Activated T-helper 2 cell treated with anti-CD3 and anti-CD28 coated beads, Interferon-gamma antibody, Interleukin-2, Interleukin-4, amounts not matched to agents 10 μg/mL and 5 μg/mL and 100 μg/mL, durations not matched to agents 14 hours and 24 hours and 36 hours (primary cell): ENCODE measurements around the gene FKBP15. TPM values are rescaled to one million over a fixed set of nuclear protein-coding genes. Genes with fewer than 3 reads are reported as not detected.

Source experiments
- DNase-seq: peaks from one replicate; pipeline ENCODE4 v3.0.0; 2021; ENCODE audit warnings: low spot score
- H3K27ac Mint-ChIP-seq: one replicate; pipeline ENCODE4 v1.8.0; 2021; ENCODE audit warnings: mixed read lengths
- H3K27me3 Mint-ChIP-seq: one replicate; pipeline ENCODE4 v1.8.0; 2021; ENCODE audit warnings: low read depth, mixed read lengths
- H3K36me3 Mint-ChIP-seq: one replicate; pipeline ENCODE4 v1.8.0; 2021; ENCODE audit warnings: low read depth, mixed read lengths
- H3K4me1 Mint-ChIP-seq: one replicate; pipeline ENCODE4 v1.8.0; 2021; ENCODE audit warnings: low read depth, mixed read lengths
- H3K4me3 Mint-ChIP-seq: one replicate; pipeline ENCODE4 v1.8.0; 2021; ENCODE audit warnings: low read depth, mild to moderate bottlenecking, moderate library complexity, mixed read lengths
- H3K9me3 Mint-ChIP-seq: one replicate; pipeline ENCODE4 v1.8.0; 2021; ENCODE audit warnings: mixed read lengths
- intact Hi-C: fragments of 100-400 bp; cut with micrococcal nuclease; formaldehyde crosslinking; loops from one replicate; pipeline ENCODE4 v1.15.1; 2023
- total RNA-seq: library from RNA; stranded (reverse); gene quantifications from 2 replicates; pipeline ENCODE4 v1.2.3, GENCODE V29; 2022

The FKBP15 gene
- total RNA-seq, 1 donor from 2014 or later = 40.4 TPM

DNA sequence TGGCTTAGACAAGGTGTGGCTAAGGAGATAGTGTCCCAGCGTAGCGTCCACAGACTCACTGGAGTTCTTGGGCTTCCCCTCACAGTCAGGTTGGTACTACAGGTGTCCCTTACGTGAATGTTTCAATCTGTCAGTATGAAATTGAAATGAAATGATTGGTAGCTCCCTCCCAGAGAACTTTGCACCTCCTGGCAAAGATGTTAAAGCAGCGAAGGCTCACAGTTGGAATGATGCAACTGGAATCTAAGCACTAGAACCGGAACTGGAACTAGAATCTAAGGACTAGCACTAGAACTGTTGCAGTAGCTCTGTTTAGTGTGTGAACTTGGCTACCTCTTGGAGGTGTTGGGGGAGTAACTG is 1.4 kb upstream of the FKBP15 start:
- intact Hi-C loops = loop anchor here (5.0 kb wide), 2 partner anchors 130 to 735 kb away; partner anchors contain the start of gene KIAA1958
- Mint-ChIP-seq H3K27me3 (no peaks in the 10 kb centered on the region), H3K4me3 (peak overlapping the region; percentile 92), H3K36me3 (peaks cover 26% of the 10 kb centered on the region), H3K4me1 (peaks cover 44% of the 10 kb centered on the region), H3K27ac (no peak overlapping the region), H3K9me3 (no peaks in the 10 kb centered on the region)
- DNase-seq = no peak

DNA sequence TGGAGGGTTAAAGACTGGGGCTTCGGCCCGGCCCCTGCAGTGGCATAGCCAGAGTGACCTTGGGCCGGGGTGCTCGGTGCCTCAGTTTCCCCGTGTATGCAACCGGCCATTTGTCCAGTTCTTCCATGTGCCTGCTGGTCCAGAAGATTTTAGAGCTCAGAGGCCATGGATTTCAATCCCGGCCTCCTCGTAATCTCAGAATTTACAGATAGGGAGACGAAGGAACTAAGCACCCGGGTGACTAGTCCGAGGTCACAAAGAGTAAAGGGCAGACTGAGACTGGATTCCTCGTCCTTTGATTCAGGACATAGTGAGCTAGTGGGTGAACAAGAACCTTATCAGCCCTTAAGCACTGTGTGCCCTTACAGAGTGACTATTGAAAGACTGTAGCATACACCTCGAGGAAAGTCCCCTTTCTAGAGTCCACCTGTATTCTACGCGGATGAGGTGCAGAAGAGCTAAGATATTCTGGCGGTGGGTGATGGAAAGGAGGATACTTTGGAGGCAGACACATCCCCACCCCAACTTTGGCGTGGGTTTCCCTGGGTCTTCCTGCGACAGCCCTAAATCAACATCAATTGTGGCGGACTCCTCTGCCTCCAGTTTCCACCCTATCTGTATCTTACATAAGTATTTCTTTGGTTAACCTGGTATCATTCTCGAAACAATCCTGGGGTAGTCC is 864 bp upstream of the FKBP15 start:
- DNase-seq = no peak
- Mint-ChIP-seq H3K4me3 (peak overlapping the region; percentile 92), H3K27me3 (no peaks in the 10 kb centered on the region), H3K9me3 (no peaks in the 10 kb centered on the region), H3K36me3 (peaks cover 28% of the 10 kb centered on the region), H3K4me1 (peaks cover 44% of the 10 kb centered on the region), H3K27ac (peak overlapping the region; percentile 78)
- intact Hi-C loops = loop anchor here (1.0 to 5.0 kb wide), 6 partner anchors 53 to 735 kb away; partner anchors contain the start of genes ALAD, C9orf43, CDC26 and KIAA1958

DNA sequence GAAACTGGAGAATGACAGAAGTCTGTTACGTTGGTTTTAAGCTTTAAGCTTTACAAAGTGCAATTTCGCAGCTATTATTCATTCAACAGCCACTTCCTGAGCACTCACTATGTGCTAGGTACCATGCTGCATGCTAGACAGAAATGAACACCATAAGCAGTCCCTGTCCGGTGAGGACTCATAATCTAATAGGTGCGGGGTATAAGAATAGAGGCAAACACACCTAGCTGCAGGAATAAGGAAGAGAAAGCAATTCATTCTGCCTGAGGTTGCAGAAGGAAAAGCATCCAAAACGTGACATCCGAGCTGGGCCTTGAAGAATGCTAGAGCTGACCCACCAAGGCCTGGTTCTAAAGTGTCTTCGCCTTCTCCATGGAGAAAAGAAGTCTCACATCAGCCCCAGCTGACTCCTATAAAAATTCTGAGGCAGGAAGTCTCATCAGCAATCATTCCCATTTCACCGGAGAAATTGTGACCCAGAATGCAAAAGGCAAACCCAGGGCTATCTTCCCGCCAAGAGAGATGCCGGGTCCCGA is 542 bp downstream of the FKBP15 start:
- Mint-ChIP-seq H3K36me3 (peaks cover 31% of the 10 kb centered on the region), H3K27ac (peak overlapping the region; percentile 78), H3K4me3 (peak overlapping the region; percentile 92), H3K27me3 (no peaks in the 10 kb centered on the region), H3K4me1 (peaks cover 43% of the 10 kb centered on the region), H3K9me3 (no peaks in the 10 kb centered on the region)
- DNase-seq = peak; percentile 11
- intact Hi-C loops = loop anchor here (1.0 to 5.0 kb wide), 7 partner anchors 49 to 733 kb away; partner anchors contain the start of genes ALAD, C9orf43, CDC26 and KIAA1958

DNA sequence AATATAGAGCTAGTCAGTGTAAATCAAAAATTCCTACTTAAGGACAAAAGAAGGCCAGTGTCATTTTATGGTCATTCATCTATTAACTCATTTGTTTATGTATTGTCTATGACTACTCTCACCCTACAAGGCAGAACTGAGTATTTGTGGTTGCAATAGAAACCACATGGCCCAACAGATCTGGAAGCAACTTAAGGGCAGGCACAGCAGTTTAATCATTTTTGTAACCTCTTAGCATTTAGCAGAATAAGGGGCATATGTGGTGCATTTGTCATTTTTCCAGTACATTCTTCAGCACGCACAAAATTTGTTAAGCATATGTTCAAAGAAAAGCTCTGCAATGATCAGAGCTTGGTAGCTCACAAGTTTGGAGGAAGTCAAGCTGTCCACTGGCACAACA is 1.1 kb downstream of the FKBP15 start:
- peak overlapping the region; percentile 78 for H3K27ac Mint-ChIP-seq
- intact Hi-C loops = loop anchor here (1.0 to 5.0 kb wide), 6 partner anchors 49 to 733 kb away; partner anchors contain the start of genes ALAD, C9orf43, KIAA1958 and POLE3
- no peak for DNase-seq
- no peaks in the 10 kb centered on the region for H3K9me3 Mint-ChIP-seq
- H3K36me3 Mint-ChIP-seq = peaks cover 32% of the 10 kb centered on the region
- peak overlapping the region; percentile 92 for H3K4me3 Mint-ChIP-seq
- no peaks in the 10 kb centered on the region for H3K27me3 Mint-ChIP-seq
- H3K4me1 Mint-ChIP-seq = peaks cover 46% of the 10 kb centered on the region

DNA sequence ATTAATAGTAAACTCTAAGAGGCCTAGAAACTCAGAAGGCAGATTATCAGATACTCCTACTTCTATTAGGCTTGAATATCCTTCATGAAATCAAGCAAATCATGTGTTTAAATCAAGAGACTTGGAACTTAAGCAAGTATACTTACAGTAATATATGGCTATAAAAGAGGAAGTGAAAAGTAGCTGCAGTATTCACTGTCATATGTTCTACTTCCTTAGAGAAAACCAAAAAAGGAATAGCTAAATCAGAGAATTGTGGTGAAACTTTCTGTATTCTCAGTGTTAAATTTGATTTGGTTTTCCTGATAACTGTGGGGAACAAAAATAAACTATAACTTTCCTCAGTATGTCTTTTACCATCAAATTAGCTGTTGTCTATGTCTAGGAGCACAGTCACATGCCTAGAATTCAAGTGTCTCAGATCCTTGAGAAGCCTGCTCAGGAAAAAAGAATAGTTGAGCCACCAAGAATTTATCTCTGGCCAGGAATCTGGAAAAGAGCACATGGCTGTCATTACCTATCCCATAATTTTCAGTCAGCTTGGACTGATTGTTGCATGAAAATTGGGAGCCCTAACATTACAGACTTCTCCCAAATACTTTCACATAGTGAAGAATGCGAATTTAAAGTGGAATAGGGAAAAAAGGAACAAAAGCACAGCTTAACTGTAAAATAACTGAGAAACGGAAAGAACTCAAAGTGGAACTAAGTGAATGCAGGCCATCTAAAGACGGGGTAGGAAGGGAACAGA is 1.7 kb downstream of the FKBP15 start:
- H3K27me3 Mint-ChIP-seq = no peaks in the 10 kb centered on the region
- no peak for DNase-seq
- peaks cover 46% of the 10 kb centered on the region for H3K4me1 Mint-ChIP-seq
- intact Hi-C loops = no loop called here
- H3K36me3 Mint-ChIP-seq = peaks cover 32% of the 10 kb centered on the region
- peak overlapping the region; percentile 92 for H3K4me3 Mint-ChIP-seq
- H3K27ac Mint-ChIP-seq = peak overlapping the region; percentile 78
- no peaks in the 10 kb centered on the region for H3K9me3 Mint-ChIP-seq

DNA sequence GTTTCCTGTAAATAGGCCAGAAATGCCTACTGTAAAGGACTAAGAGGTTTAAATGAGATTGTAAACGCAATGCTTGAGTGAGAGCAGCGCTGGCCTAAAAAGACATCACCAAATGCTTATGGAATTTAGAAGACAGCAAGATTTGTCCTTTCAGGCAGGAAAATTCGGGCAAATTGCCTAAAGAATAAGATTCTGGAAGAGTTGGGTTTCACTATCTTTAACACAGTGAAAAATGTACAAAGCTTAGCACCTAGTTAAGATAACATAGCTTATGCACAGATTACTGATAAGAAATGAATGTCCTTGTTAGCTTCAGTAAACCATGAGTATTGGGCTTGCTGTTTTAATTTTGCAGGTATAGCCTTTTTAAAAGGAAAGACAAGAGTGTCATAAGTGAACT is 4.7 kb downstream of the FKBP15 start:
- Mint-ChIP-seq H3K27ac (no peak overlapping the region), H3K4me1 (peaks cover 27% of the 10 kb centered on the region), H3K4me3 (no peak overlapping the region), H3K9me3 (no peaks in the 10 kb centered on the region), H3K36me3 (peaks cover 52% of the 10 kb centered on the region), H3K27me3 (no peaks in the 10 kb centered on the region)
- intact Hi-C loops = no loop called here
- no peak for DNase-seq

DNA sequence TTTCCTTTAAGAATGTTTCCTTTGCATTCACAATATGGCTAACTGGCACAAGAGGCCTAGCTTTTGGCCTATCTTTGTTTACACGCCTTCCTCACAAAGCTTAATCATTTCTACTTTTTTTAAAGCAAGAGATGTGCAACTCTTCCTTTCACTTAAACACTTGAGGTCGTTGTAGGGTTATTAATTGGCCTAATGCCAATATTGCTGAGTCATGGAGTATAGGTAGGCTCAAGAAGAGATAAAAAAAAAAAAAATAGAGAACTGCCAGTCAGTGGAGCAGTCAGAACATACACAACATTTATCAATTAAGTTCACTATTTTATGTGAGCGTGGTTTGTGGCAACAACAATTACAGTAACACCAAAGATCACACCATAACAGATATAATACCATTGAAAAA is 5.9 kb downstream of the FKBP15 start:
- H3K27ac Mint-ChIP-seq = peak overlapping the region; percentile 24
- no peaks in the 10 kb centered on the region for H3K9me3 Mint-ChIP-seq
- intact Hi-C loops = no loop called here
- no peak overlapping the region for H3K4me3 Mint-ChIP-seq
- peaks cover 60% of the 10 kb centered on the region for H3K36me3 Mint-ChIP-seq
- no peaks in the 10 kb centered on the region for H3K27me3 Mint-ChIP-seq
- DNase-seq = no peak
- H3K4me1 Mint-ChIP-seq = peaks cover 25% of the 10 kb centered on the region

DNA sequence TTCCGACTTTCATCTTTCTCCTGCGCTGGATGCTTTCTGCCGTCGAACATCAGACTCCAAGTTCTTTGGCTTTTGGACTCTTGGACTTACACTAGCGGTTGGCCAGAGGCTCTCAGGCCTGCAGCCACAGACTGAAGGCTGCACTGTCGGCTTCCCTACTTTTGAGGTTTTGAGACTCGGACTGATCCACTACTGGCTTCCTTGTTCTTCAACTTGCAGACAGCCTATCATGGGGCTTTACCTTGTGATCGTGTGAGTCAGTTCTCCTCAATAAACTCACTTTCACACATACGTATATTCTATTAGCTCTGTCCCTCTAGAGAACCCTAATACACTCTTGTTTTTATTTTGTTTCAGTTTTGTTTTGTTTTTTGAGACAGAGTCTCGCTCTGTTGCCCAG is 10.3 kb downstream of the FKBP15 start:
- Mint-ChIP-seq H3K27me3 (no peaks in the 10 kb centered on the region), H3K4me3 (no peak overlapping the region), H3K36me3 (peaks cover 61% of the 10 kb centered on the region), H3K27ac (no peak overlapping the region), H3K4me1 (peaks cover 5% of the 10 kb centered on the region), H3K9me3 (no peaks in the 10 kb centered on the region)
- intact Hi-C loops = no loop called here
- DNase-seq = no peak

DNA sequence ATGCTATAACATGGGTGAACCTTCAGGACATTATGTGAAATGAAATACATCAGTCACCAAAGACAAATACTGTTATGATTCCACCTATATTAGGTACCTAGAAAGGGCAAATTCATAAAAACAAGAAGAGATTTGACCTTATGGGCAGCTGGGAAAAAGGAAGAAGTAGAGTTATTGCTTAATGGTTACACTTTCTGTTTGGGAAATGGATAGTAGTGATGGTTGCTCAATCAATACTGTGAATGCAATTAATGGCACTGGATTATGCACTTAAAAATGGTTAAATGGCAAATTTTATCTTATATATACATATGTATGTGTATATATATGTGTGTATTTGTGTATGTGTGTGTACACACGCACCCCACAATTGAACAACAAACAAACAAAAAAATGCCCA is 15.2 kb downstream of the FKBP15 start:
- peaks cover 70% of the 10 kb centered on the region for H3K36me3 Mint-ChIP-seq
- H3K4me3 Mint-ChIP-seq = no peak overlapping the region

DNA sequence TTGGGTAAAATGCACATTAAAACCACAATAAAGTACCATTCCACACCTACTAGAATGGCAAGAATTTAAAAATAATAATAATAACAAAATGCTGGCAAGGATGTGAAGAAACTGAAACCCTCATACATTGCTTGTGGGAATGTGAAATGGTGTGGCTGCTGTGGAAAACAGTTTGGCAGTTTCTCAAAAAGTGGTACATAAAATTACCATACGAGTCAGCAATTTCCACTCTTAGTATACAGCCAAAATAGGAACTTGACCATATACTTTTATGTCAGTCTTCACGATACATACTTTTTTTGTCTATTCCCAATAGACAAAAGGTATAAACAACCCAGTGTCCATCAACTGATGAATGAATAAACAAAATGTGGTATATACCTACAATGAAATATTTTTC is 15.6 kb downstream of the FKBP15 start:
- intact Hi-C loops = no loop called here
- H3K27ac Mint-ChIP-seq = no peak overlapping the region
- H3K36me3 Mint-ChIP-seq = peaks cover 66% of the 10 kb centered on the region
- DNase-seq = no peak
- peaks cover 2% of the 10 kb centered on the region for H3K4me1 Mint-ChIP-seq
- H3K9me3 Mint-ChIP-seq = no peaks in the 10 kb centered on the region
- no peaks in the 10 kb centered on the region for H3K27me3 Mint-ChIP-seq
- H3K4me3 Mint-ChIP-seq = no peak overlapping the region

More for the DNA sequence above, 15.2 kb downstream of the FKBP15 start:
- no peak for DNase-seq
- H3K27me3 Mint-ChIP-seq = no peaks in the 10 kb centered on the region
- intact Hi-C loops = no loop called here
- no peaks in the 10 kb centered on the region for H3K9me3 Mint-ChIP-seq
- no peak overlapping the region for H3K27ac Mint-ChIP-seq
- H3K4me1 Mint-ChIP-seq = peaks cover 2% of the 10 kb centered on the region

DNA sequence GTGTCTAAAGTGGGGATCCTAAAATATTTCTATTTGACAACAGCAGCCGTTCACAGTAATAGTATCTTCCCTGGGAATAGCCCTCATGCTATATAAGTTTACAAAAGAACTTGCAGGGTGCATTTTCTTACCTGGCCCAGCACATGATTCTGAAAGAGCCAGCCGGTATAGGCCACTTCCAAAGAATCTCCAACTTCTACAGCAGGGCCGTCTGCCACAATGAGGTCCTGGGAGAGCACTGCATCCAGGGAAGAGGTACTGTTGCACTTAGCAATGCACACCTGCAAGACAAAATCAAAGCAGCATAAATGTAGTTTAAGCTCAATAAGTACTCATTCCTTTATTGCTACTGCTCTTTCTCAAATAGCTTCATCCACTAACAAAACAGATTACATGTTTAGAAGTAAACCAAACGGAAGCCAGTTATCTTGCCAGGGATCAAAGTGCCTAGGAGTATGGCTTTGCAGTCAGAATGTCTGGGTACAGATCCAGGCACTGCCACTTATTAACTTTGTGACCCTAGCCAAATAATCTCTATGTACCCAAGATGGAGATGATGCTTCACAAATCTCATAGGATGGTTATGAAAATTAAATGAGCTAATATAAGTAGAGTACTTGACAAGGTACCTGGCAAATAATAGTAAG is 21.3 kb downstream of the FKBP15 start:
- intact Hi-C loops = no loop called here
- peaks cover 76% of the 10 kb centered on the region for H3K36me3 Mint-ChIP-seq
- DNase-seq = no peak
- H3K27ac Mint-ChIP-seq = no peak overlapping the region
- no peaks in the 10 kb centered on the region for H3K9me3 Mint-ChIP-seq
- H3K27me3 Mint-ChIP-seq = no peaks in the 10 kb centered on the region
- H3K4me1 Mint-ChIP-seq = peaks cover 4% of the 10 kb centered on the region
- no peak overlapping the region for H3K4me3 Mint-ChIP-seq

DNA sequence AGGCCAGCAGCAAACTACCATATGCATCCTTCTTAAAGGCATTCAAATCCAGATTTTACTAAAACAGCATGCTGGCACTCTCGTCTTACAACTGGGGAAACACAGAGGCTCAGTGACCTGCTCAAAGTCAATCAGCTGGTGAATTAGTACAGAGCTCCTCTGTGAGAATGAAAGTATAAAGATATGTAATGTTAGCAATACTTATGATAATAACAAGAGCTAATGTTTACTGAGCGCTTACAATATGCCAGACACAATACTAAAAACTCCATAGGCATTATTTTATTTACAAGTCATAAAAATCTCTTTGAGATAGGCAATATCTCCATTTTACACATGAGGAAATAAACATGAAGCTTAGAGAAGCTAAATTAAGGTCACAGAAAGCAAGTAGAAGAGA is 28.6 kb downstream of the FKBP15 start:
- Mint-ChIP-seq H3K9me3 (no peaks in the 10 kb centered on the region), H3K4me1 (peaks cover 4% of the 10 kb centered on the region), H3K4me3 (no peak overlapping the region), H3K36me3 (peaks cover 62% of the 10 kb centered on the region), H3K27me3 (no peaks in the 10 kb centered on the region), H3K27ac (no peak overlapping the region)
- intact Hi-C loops = no loop called here
- DNase-seq = no peak
